ENCODE results near the gene INTS13. TPM values are rescaled to one million over a fixed set of nuclear protein-coding genes. Genes with fewer than 3 reads are reported as not detected.

The INTS13 gene
- polyA plus RNA-seq, 1 donor (not counting 4 experiments of a cell fraction or from before 2014, with no cell fraction given) = 38.7 TPM

- Histone ChIP-seq H3K36me3 (ENCODE audit: control insufficient read depth in 2 of 2, extremely low read depth in 1 of 2, insufficient read depth in 2 of 2, low read length in 2 of 2) (peaks cover 4 to 6% of the 10 kb centered on the region in 2 experiments), H3K4me3 (ENCODE audit: control insufficient read depth in 2 of 3, extremely low read depth in 1 of 3, insufficient read depth in 2 of 3, low read depth in 1 of 3, low read length in 3 of 3) (peak overlapping the region in 2 of 3 experiments; percentile 36 to 96), H3K9me1 (ENCODE audit: control insufficient read depth, extremely low read depth, insufficient read depth, low read length) (no peaks in the 10 kb centered on the region), H3K4me1 (ENCODE audit: control insufficient read depth, extremely low read depth, insufficient read depth, low read length) (peaks cover 14% of the 10 kb centered on the region), H3K79me2 (ENCODE audit: control insufficient read depth, insufficient read depth, low read length) (peaks cover 56% of the 10 kb centered on the region), H4K20me1 (ENCODE audit: control insufficient read depth, extremely low read depth, insufficient read depth, low read length) (no peaks in the 10 kb centered on the region), H2AFZ (ENCODE audit: control insufficient read depth, low read length) (no peak overlapping the region), H3K9me3 (ENCODE audit: control insufficient read depth, low read depth, low read length) (no peaks in the 10 kb centered on the region), H3K4me2 (ENCODE audit: control insufficient read depth, extremely low read depth, insufficient read depth, low read depth, low read length) (peak overlapping the region; percentile 80), H3K9ac (ENCODE audit: control insufficient read depth, extremely low read depth, insufficient read depth, low read length) (peak overlapping the region; percentile 47), H3K27me3 (ENCODE audit: control insufficient read depth, extremely low read depth, insufficient read depth, low read length) (no peaks in the 10 kb centered on the region), H3K27ac (ENCODE audit: control insufficient read depth, insufficient read depth, low read length) (peak overlapping the region; percentile 22)
- no peak for FAIRE-seq
- TF ChIP-seq EZH2 (IDR thresholded peaks at IDR 0.05; ENCODE audit: low read length) (no peak), CTCF (optimal IDR thresholded peaks at IDR 0.05 in 1 of 3, IDR thresholded peaks at IDR 0.05 in 1 of 3, conservative IDR thresholded peaks at IDR 0.05 in 1 of 3; ENCODE audit: extremely low read depth in 1 of 3, insufficient read depth in 2 of 3, low read length in 3 of 3) (no peak)
- dilution Hi-C loops (cut with MboI; ENCODE audit: extremely low pct_ligation_motif_present, low sequenced_read_pairs) = no loop called here
- no peak for DNase-seq (ENCODE audit: low read depth, low spot score)
Measured at GRCh38 chr12:26935636-26936378, 2.0 kb downstream of the INTS13 start.

- TF ChIP-seq CTCF (optimal IDR thresholded peaks at IDR 0.05 in 1 of 3, IDR thresholded peaks at IDR 0.05 in 1 of 3, conservative IDR thresholded peaks at IDR 0.05 in 1 of 3; ENCODE audit: extremely low read depth in 1 of 3, insufficient read depth in 2 of 3, low read length in 3 of 3) (no peak), EZH2 (IDR thresholded peaks at IDR 0.05; ENCODE audit: low read length) (no peak)
- H3K4me2 ChIP-seq (ENCODE audit: control insufficient read depth, extremely low read depth, insufficient read depth, low read depth, low read length) = no peak overlapping the region
- DNase-seq (ENCODE audit: low read depth, low spot score) (no peak), FAIRE-seq (no peak)
- dilution Hi-C loops (cut with MboI; ENCODE audit: extremely low pct_ligation_motif_present, low sequenced_read_pairs) = no loop called here
- H3K4me3 ChIP-seq (ENCODE audit: control insufficient read depth in 2 of 3, extremely low read depth in 1 of 3, insufficient read depth in 2 of 3, low read depth in 1 of 3, low read length in 3 of 3) = no peak overlapping the region
- H3K27ac ChIP-seq (ENCODE audit: control insufficient read depth, insufficient read depth, low read length) = no peak overlapping the region
- H4K20me1 ChIP-seq (ENCODE audit: control insufficient read depth, extremely low read depth, insufficient read depth, low read length) = no peaks in the 10 kb centered on the region
- H3K9me1 ChIP-seq (ENCODE audit: control insufficient read depth, extremely low read depth, insufficient read depth, low read length) = no peaks in the 10 kb centered on the region
- H3K4me1 ChIP-seq (ENCODE audit: control insufficient read depth, extremely low read depth, insufficient read depth, low read length) = no peaks in the 10 kb centered on the region
- no peak overlapping the region for H3K9ac ChIP-seq (ENCODE audit: control insufficient read depth, extremely low read depth, insufficient read depth, low read length)
- peaks cover 2% of the 10 kb centered on the region for H3K79me2 ChIP-seq (ENCODE audit: control insufficient read depth, insufficient read depth, low read length)
- H3K27me3 ChIP-seq (ENCODE audit: control insufficient read depth, extremely low read depth, insufficient read depth, low read length) = no peaks in the 10 kb centered on the region
- peaks cover 4 to 19% of the 10 kb centered on the region in 2 experiments for H3K36me3 ChIP-seq (ENCODE audit: control insufficient read depth in 2 of 2, extremely low read depth in 1 of 2, insufficient read depth in 2 of 2, low read length in 2 of 2)
- H2AFZ ChIP-seq (ENCODE audit: control insufficient read depth, low read length) = no peak overlapping the region
- H3K9me3 ChIP-seq (ENCODE audit: control insufficient read depth, low read depth, low read length) = no peaks in the 10 kb centered on the region
Measured at GRCh38 chr12:26929590-26929989, 8.2 kb downstream of the INTS13 start.

Measured in keratinocyte (primary cell).